Ovary (tissue), 9 donors: ENCODE results near the gene MPPED2. TPM values are rescaled to one million over a fixed set of nuclear protein-coding genes. Genes with fewer than 3 reads are reported as not detected.

Source experiments
- DNase-seq, 5 donors: peaks; one replicate each; pipeline ENCODE4 v3.0.0-alpha.2; 2019 to 2020
- H3K27ac ChIP-seq, 2 donors: fragments of 200-600 bp; one replicate each; pipeline versions ENCODE4 v1.5.1 to v1.8.0; 2019 to 2022
- H3K27me3 ChIP-seq: fragments of 200-600 bp; one replicate; pipeline ENCODE4 v1.8.0; 2022
- H3K36me3 ChIP-seq: fragments of 200-600 bp; sonication (generic); one replicate; pipeline ENCODE4 v1.5.1; 2019
- H3K4me1 ChIP-seq: one replicate; pipeline ENCODE4 v1.8.1; 2013; ENCODE audit warnings: mild to moderate bottlenecking, moderate library complexity; ENCODE audit not compliant: insufficient read depth
- H3K4me3 ChIP-seq: fragments of 200-600 bp; sonication (generic); one replicate; pipeline ENCODE4 v1.5.1; 2017
- H3K9me3 ChIP-seq, 2 donors: fragments of 200-600 bp in 1 of 2; sonication (generic) in 1 of 2; one replicate each; pipeline versions ENCODE4 v1.5.1 to v1.8.1; 2013 to 2019; ENCODE audit warnings: mild to moderate bottlenecking in 1 of 2, moderate library complexity in 1 of 2
- CTCF ChIP-seq, 3 donors: fragments of 450-650 bp in 2 of 3; fragments of 200-600 bp in 1 of 3; IDR thresholded peaks; one replicate each; pipeline versions ENCODE4 v1.5.1 to v1.8.0; 2016 to 2022; ENCODE audit warnings: antibody characterized with exemption in 3 of 3, mild to moderate bottlenecking in 1 of 3
- EP300 ChIP-seq: sonication (generic); formaldehyde crosslinking; IDR thresholded peaks from one replicate; pipeline ENCODE4 v1.6.1; 2017; ENCODE audit warnings: antibody characterized with exemption
- POLR2A ChIP-seq: fragments of 450-650 bp; IDR thresholded peaks from one replicate; pipeline ENCODE4 v1.6.1; 2017; ENCODE audit warnings: antibody characterized with exemption, mild to moderate bottlenecking, moderate library complexity
- WGBS, 3 donors: extraction: QIAGEN DNeasy Blood & Tissue Kit in 1 of 3; methylation state at CpG; one replicate each; pipeline versions ENCODE4 v1.1.5 to v1.1.7; 2013 to 2017; 5-methylcytosine and 5-hydroxymethylcytosine counted together
- intact Hi-C, 4 donors: fragments of 100-400 bp; cut with DNase I; formaldehyde crosslinking; loops; one replicate each; pipeline versions ENCODE4 v1.11.0 to v1.15.1; 2022 to 2023
- polyA plus RNA-seq, 2 donors: library from polyadenylated mRNA; stranded (reverse); fragments of 200-250 nt in 1 of 2; fragments of 350-450 nt in 1 of 2; fragmentation: Illumina TruSeq in 1 of 2; extraction: RNeasy Lipid Tissue Mini Kit (QIAGEN cat#74804) in 1 of 2; gene quantifications; one replicate each; pipeline ENCODE4 v1.2.3, GENCODE V29; 2013 to 2014
- total RNA-seq, 7 donors: library from RNA; depleted of rRNA in 2 of 7; stranded (reverse); fragments of >200 nt in 2 of 7; fragmentation: NEBNext Ultra II Directional in 3 of 7; extraction: Animal tissue kit (Norgen Biotek cat#: 25700) in 3 of 7; gene quantifications; one replicate each; pipeline versions ENCODE4 v1.1.0 to v1.2.4, GENCODE V29; 2016 to 2023
- donor health status: DM: no; HTN: no; CAD: no; lungs with moderate emphysema.
- donor health status: DM: no; HTN: no; CAD: no.
- donor health status: Bipolar disorder and iron deficiency.
- donor health status: DM: yes; HTN: yes; CAD: no.
- donor health status: DM: no; HTN: no; CAD: no.
- donor health status: DM: yes; HTN: yes; CAD: no.

MPPED2 gene
- total and polyA plus RNA-seq, 9 donors, result 0.30 to 10.1 (median 2.9) TPM

GRCh38 chr11:30568931-30569330, 17.2 kb downstream of the MPPED2 start:
- intact Hi-C loops, result no loop called here
- WGBS, 3 donors, result 59 to 72% (median 64%) methylated on average over 8 of the region's 8 CpGs
- no peak overlapping the region for H3K27ac ChIP-seq
- H3K9me3 ChIP-seq, result no peaks in the 10 kb centered on the region
- DNase-seq, result no peak
- TF ChIP-seq POLR2A (no peak), EP300 (no peak), CTCF (IDR thresholded peaks at IDR 0.05) (no peak)
- H3K36me3 ChIP-seq, result no peaks in the 10 kb centered on the region
- H3K27me3 ChIP-seq, result no peaks in the 10 kb centered on the region
- H3K4me1 ChIP-seq, result no peaks in the 10 kb centered on the region
- no peak overlapping the region for H3K4me3 ChIP-seq

GRCh38 chr11:30567644-30568043, 18.5 kb downstream of the MPPED2 start:
- no peaks in the 10 kb centered on the region for H3K4me1 ChIP-seq
- 87 to 90% (median 87%) methylated on average over 1 of the region's 1 CpG for WGBS, 3 donors
- no peak overlapping the region for H3K27ac ChIP-seq
- DNase-seq, result no peak
- H3K4me3 ChIP-seq, result no peak overlapping the region
- no peaks in the 10 kb centered on the region for H3K9me3 ChIP-seq
- H3K36me3 ChIP-seq, result no peaks in the 10 kb centered on the region
- intact Hi-C loops, result no loop called here
- TF ChIP-seq CTCF (IDR thresholded peaks at IDR 0.05) (no peak), POLR2A (no peak), EP300 (no peak)
- no peaks in the 10 kb centered on the region for H3K27me3 ChIP-seq

DNA sequence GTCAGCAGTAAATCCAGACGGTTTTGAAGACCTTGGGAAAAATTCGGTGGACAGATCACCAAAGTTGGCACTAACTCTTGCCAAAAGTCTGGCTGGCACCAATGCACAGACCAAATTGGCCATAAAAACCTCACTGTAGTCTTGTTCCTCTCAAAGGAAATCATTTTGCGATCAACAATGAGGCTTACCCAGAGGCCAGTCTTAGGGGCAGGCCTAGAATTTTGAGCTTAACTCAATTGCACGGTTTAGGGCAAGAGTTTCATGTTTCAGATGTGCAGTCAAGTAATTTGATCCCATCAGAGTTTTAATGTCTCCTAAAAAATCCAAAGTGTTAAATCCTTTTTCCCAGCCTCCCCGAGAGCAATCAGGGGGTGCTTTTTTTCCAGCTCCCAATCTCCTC, 19.0 kb downstream of the MPPED2 start:
- no peak for TF ChIP-seq POLR2A
- TF ChIP-seq CTCF (IDR thresholded peaks at IDR 0.05), result no peak
- no peak for TF ChIP-seq EP300
- intact Hi-C loops, result no loop called here
- Histone ChIP-seq H3K9me3 (no peaks in the 10 kb centered on the region), H3K4me3 (no peak overlapping the region), H3K27ac (no peak overlapping the region), H3K27me3 (no peaks in the 10 kb centered on the region), H3K4me1 (no peaks in the 10 kb centered on the region), H3K36me3 (no peaks in the 10 kb centered on the region)
- no peak for DNase-seq
- WGBS, 3 donors, result 61 to 76% (median 71%) methylated on average over 5 of the region's 5 CpGs

DNA sequence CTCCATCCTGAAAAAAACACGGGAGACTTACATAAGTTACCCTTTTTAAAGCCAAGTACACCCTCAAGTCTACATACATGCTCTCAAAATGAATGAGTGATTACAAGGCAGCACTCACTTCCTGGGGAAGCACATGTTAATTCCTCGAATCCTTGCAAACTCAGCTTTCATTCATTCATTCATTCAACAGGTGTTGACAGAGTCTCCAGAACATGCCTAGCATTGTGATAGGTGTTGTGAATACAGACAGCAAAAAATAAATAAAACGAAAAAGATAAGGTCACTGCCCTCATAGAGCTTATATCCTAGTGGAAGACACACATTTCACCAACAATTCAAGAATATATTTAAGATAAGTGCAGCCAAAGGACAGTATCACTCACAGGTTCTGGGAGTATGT, 19.7 kb downstream of the MPPED2 start:
- H3K4me3 ChIP-seq, result no peak overlapping the region
- TF ChIP-seq EP300 (no peak), POLR2A (no peak), CTCF (IDR thresholded peaks at IDR 0.05) (no peak)
- H3K27me3 ChIP-seq, result no peaks in the 10 kb centered on the region
- intact Hi-C loops, result no loop called here
- no peak overlapping the region for H3K27ac ChIP-seq
- H3K4me1 ChIP-seq, result no peaks in the 10 kb centered on the region
- no peak for DNase-seq
- no peaks in the 10 kb centered on the region for H3K36me3 ChIP-seq
- 81 to 85% (median 83%) methylated on average over 3 of the region's 3 CpGs for WGBS, 3 donors
- no peaks in the 10 kb centered on the region for H3K9me3 ChIP-seq

DNA sequence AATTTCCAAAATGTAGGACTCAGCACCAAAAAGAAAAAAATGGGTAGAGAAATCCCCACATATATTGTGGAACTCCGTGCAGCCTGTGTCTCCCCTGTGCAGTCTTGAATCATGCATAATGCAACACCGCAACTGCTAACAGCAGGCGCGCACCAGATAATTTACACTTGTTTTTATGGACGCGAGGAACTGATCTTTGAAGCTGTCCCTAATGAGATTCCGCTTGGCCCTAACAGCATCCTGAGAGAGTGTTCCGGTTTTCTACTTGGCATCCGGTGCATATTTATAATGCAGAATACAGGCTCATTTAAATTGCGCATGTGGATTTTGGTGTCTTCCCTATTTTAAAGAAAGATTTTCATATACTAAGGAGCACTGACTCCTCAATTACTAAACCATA, 21.1 kb downstream of the MPPED2 start:
- no peak overlapping the region for H3K27ac ChIP-seq
- no peaks in the 10 kb centered on the region for H3K27me3 ChIP-seq

More for the DNA sequence above, 21.1 kb downstream of the MPPED2 start:
- Histone ChIP-seq H3K9me3 (no peaks in the 10 kb centered on the region), H3K4me1 (no peaks in the 10 kb centered on the region), H3K4me3 (no peak overlapping the region), H3K36me3 (no peaks in the 10 kb centered on the region)
- intact Hi-C loops, result no loop called here
- no peak for DNase-seq
- 37 to 42% (median 39%) methylated on average over 10 of the region's 10 CpGs for whole genome bisulfite sequencing, 3 donors
- no peak for TF ChIP-seq CTCF (IDR thresholded peaks at IDR 0.05)
- no peak for TF ChIP-seq POLR2A
- no peak for TF ChIP-seq EP300
